H1 (cell line): ENCODE data around the gene LTA. TPM values are rescaled to one million over a fixed set of nuclear protein-coding genes. Genes with fewer than 3 reads are reported as not detected.

Experiments
- ATF3 ChIP-seq: IDR thresholded peaks from 2 replicates; pipeline ENCODE4 v1.6.1; 2011; ENCODE audit warnings: low read depth, mild to moderate bottlenecking, low read length; ENCODE audit not compliant: insufficient read depth
- BCL11A ChIP-seq, 2 experiments: IDR thresholded peaks; one replicate each; pipeline ENCODE4 v1.6.1; 2011; ENCODE audit warnings: low read depth in 2 of 2, low read length in 2 of 2, mild to moderate bottlenecking in 2 of 2
- BRCA1 ChIP-seq: IDR thresholded peaks from 2 replicates; pipeline ENCODE4 v1.6.1; 2012; ENCODE audit warnings: low read depth, low read length, improper control_type of control experiment
- CEBPB ChIP-seq: IDR thresholded peaks from 2 replicates; pipeline ENCODE4 v1.6.1; 2012; ENCODE audit warnings: low read depth, low read length
- HDAC6 ChIP-seq: IDR thresholded peaks from one replicate; pipeline ENCODE4 v1.7.1; 2012; ENCODE audit warnings: low read depth, mild to moderate bottlenecking, inconsistent platforms, low read length, moderate library complexity
- JUN ChIP-seq: IDR thresholded peaks from 2 replicates; pipeline ENCODE4 v1.6.1; 2011; ENCODE audit warnings: low read depth, mild to moderate bottlenecking, improper control_type of control experiment, low read length
- PHF8 ChIP-seq: fragments of 200-600 bp; sonication (generic); conservative IDR thresholded peaks from 2 replicates; pipeline ENCODE4 v1.7.1; 2012; ENCODE audit warnings: low read depth, mild to moderate bottlenecking, inconsistent platforms, low read length, moderate library complexity
- POLR2A ChIP-seq, 2 experiments: IDR thresholded peaks; 1 replicate in 1 of 2; 2 replicates in 1 of 2; pipeline ENCODE4 v1.6.1; 2011; ENCODE audit warnings: low read depth in 2 of 2, low read length in 2 of 2, mild to moderate bottlenecking in 2 of 2; ENCODE audit errors: control extremely low read depth in 1 of 2
- RAD21 ChIP-seq, 2 experiments: IDR thresholded peaks in 1 of 2; conservative IDR thresholded peaks in 1 of 2; 2 replicates each; pipeline ENCODE4 v1.6.1; 2011; ENCODE audit warnings: low read depth in 2 of 2, low read length in 2 of 2, improper control_type of control experiment in 1 of 2, inconsistent platforms in 1 of 2, mild to moderate bottlenecking in 1 of 2, moderate library complexity in 1 of 2
- RBBP5 ChIP-seq: IDR thresholded peaks from 2 replicates; pipeline ENCODE4 v1.7.1; 2012; ENCODE audit warnings: low read depth, mild to moderate bottlenecking, inconsistent platforms, low read length, moderate library complexity, borderline replicate concordance
- RNF2 ChIP-seq: fragments of 200-900, 300-1000 bp; sonication (generic); IDR thresholded peaks from 2 replicates; pipeline ENCODE4 v1.7.1; 2016; ENCODE audit warnings: borderline replicate concordance, low read depth, mild to moderate bottlenecking, antibody characterized with exemption, low read length; ENCODE audit not compliant: poor library complexity, severe bottlenecking; ENCODE audit errors: missing control alignments
- SIRT6 ChIP-seq: IDR thresholded peaks from one replicate; pipeline ENCODE4 v1.7.1; 2012; ENCODE audit warnings: low read length, inconsistent platforms
- SIX5 ChIP-seq: IDR thresholded peaks from 2 replicates; pipeline ENCODE4 v1.6.1; 2011; ENCODE audit warnings: mild to moderate bottlenecking, low read depth, low read length
- SP1 ChIP-seq: IDR thresholded peaks from 2 replicates; pipeline ENCODE4 v1.6.1; 2011; ENCODE audit warnings: low read depth, low read length
- SUZ12 ChIP-seq: fragments of 200-600 bp; sonication (generic); IDR thresholded peaks from 2 replicates; pipeline ENCODE4 v1.6.1; 2012; ENCODE audit warnings: mild to moderate bottlenecking, inconsistent platforms, low read length, moderate library complexity, mixed read lengths
- TAF7 ChIP-seq: optimal IDR thresholded peaks from 2 replicates; pipeline ENCODE3; 2011; ENCODE audit warnings: low read depth, mild to moderate bottlenecking, inconsistent platforms, low read length, moderate library complexity, borderline replicate concordance
- TCF12 ChIP-seq: IDR thresholded peaks from 2 replicates; pipeline ENCODE4 v1.6.1; 2011; ENCODE audit warnings: low read depth, mild to moderate bottlenecking, low read length
- TEAD4 ChIP-seq: IDR thresholded peaks from 2 replicates; pipeline ENCODE4 v1.6.1; 2012; ENCODE audit warnings: low read depth, low read length, inconsistent platforms, mixed read lengths
- YY1 ChIP-seq: IDR thresholded peaks from 2 replicates; pipeline ENCODE4 v1.6.1; 2011; ENCODE audit warnings: low read depth, mild to moderate bottlenecking, low read length
- polyA plus RNA-seq, 7 experiments: library from polyadenylated mRNA; depleted of rRNA in 3 of 7; stranded (reverse) in 5 of 7; unstranded in 2 of 7; fragments of >200 nt in 5 of 7; fragments of 200-250 nt in 2 of 7; gene quantifications; 1 replicate in 5 of 7; 2 replicates in 1 of 7; 4 replicates in 1 of 7; pipeline versions ENCODE4 v1.2.1 to v1.2.3, GENCODE V29; 2011 to 2013; ENCODE audit warnings: missing spikeins in 2 of 7, mixed read lengths in 2 of 7
- total RNA-seq: library from RNA; stranded (reverse); fragmentation: NEBNext Ultra II Directional; extraction: Animal tissue kit (Norgen Biotek cat#: 25700); gene quantifications from 2 replicates; pipeline ENCODE4 v1.2.1, GENCODE V29; 2021
- TF ChIP-seq, protein P1 (sequence below): IDR thresholded peaks from 2 replicates; pipeline ENCODE4 v1.6.1; 2011; ENCODE audit warnings: low read length, improper control_type of control experiment

LTA gene
- total and polyA plus RNA-seq, 2 of the 8 experiments (the other 6 are each of a cell fraction or from before 2014, with no cell fraction given) = not detected

DNA sequence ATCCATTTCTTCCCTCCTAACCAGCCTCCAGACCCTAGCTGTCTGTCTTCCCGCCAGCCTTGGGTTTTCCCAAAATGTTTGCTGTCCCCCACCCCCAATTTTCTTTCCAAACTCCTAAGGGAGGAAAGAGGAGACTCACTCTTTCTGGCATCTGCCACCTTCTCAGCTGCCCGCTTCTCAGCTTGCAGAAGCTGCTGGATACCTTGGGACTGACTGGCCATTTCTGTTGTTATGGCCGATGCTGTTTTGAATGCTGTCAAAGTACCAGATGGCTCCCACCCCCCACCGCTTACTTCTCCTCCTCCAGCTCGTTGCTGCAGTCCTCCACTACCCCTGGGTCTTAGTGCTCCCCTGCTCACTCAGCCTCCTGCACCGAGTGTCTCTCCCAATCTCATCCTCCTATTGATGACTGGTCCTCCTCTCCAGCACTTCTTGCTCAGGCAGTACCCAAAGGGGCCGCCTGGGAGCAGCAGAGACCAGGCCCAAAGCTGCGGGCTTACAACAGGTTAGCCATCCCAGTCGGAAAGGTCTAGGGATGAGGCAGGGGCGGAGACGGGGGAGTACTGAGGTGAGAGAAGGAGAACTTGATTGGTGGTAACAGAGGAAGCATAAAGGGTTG, 25.6 kb upstream of the LTA start, which contains the start of gene ATP6V1G2 (continued):
- TF ChIP-seq JUN = 0 out of 2 replicates have a peak, but pooled peaks have one; percentile 25
- TF ChIP-seq TCF12 = 0 out of 2 replicates have a peak, but pooled peaks have one; percentile 30
- no peak for TF ChIP-seq HDAC6
- TF ChIP-seq, protein P1, sequence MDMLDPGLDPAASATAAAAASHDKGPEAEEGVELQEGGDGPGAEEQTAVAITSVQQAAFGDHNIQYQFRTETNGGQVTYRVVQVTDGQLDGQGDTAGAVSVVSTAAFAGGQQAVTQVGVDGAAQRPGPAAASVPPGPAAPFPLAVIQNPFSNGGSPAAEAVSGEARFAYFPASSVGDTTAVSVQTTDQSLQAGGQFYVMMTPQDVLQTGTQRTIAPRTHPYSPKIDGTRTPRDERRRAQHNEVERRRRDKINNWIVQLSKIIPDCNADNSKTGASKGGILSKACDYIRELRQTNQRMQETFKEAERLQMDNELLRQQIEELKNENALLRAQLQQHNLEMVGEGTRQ = no peak
- TF ChIP-seq SIX5 = no peak
- TF ChIP-seq RBBP5 = no peak
- TF ChIP-seq POLR2A (IDR thresholded peaks at IDR 0.05; ENCODE audit: control extremely low read depth in 1 of 2, low read depth in 2 of 2, low read length in 2 of 2) = 0 out of 3 replicates have a peak, but pooled peaks of 1 of the 2 experiments have one; percentile 83
- 0 out of 2 replicates have a peak, but pooled peaks have one; percentile 26 for TF ChIP-seq ATF3
- no peak; the same call in 1 of the 2 replicates for TF ChIP-seq CEBPB
- no peak for TF ChIP-seq SUZ12
- peak; percentile 54 for TF ChIP-seq TAF7
- no peak for TF ChIP-seq RNF2
- peak; percentile 87 for TF ChIP-seq YY1
- TF ChIP-seq SIRT6 = no peak
- TF ChIP-seq BCL11A (IDR thresholded peaks at IDR 0.05; ENCODE audit: low read depth in 2 of 2, low read length in 2 of 2) = no peak
- TF ChIP-seq SP1 = peak; percentile 90
- TF ChIP-seq RAD21 (IDR thresholded peaks at IDR 0.05 in 1 of 2, conservative IDR thresholded peaks at IDR 0.05 in 1 of 2; ENCODE audit: low read depth in 2 of 2, low read length in 2 of 2) = peak; percentile 99 to 100
- TF ChIP-seq PHF8 = no peak
- 0 out of 2 replicates have a peak, but pooled peaks have one; percentile 14 for TF ChIP-seq BRCA1
- no peak for TF ChIP-seq TEAD4
